Astrocyte of the cerebellum (primary cell): ENCODE measurements around the gene CUEDC1.
A peak's percentile ranks its signal among the peaks of the same experiment; 100 is the strongest.

Experiments used
- DNase-seq: peaks from one replicate; pipeline ENCODE4 v3.0.0-alpha.2; 2011; ENCODE audit warnings: low read depth
- H3K4me3 ChIP-seq: 2 replicates; pipeline ENCODE4 v1.5.1; 2011; ENCODE audit warnings: mild to moderate bottlenecking, low read depth, low read length, moderate library complexity
- in situ Hi-C: cut with HindIII; loops from 2 replicates; pipeline ENCODE4 v1.10.0; 2017; ENCODE audit warnings: low sequenced_read_pairs
- TF ChIP-seq, protein P1 (sequence below): IDR thresholded peaks from 2 replicates; pipeline ENCODE4 v1.5.1; 2012; ENCODE audit warnings: low read length, low read depth, moderate library complexity, mild to moderate bottlenecking; ENCODE audit errors: missing control alignments

CUEDC1 gene

DNA sequence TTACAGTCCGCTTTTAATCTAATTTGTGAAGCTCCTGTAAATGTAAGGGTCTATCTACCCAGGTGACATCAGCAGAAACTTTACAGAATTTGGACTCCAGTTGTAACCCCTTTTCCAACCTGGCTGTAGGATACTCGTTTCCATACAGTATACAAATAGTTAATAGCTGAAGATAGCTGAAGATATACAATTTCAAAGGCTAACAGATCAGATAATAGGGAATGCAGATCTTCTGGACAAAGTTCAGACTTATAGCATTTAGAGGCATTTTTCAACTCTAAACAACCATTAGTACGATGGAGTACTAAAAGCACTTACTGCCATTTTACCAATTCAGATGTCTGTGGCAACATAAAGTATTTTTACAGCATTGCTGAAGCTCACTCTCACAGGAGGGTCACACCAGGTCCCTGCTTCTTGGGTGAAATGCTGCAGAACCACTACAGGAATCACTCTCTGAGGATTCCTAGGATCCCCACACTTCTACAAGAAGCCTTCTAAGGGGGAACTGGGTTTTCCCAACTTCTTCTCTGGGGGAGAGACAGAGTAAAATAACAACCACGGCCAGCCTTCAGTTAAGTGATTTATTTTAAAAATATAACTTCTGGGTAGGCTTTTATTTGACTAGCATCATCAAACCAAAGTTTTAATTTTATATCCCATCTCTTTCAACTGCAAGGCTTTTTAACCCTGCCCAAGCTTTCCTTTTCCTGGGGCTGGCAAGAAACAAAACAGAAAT lies 29.9 kb upstream of the CUEDC1 start:
- no peak for DNase-seq
- in situ Hi-C loops: loop anchor here (5.0 kb wide), 1 partner anchor 58 kb away; no protein-coding TSS in a partner anchor
- peak overlapping the region; percentile 13 for H3K4me3 ChIP-seq
- TF ChIP-seq, protein P1, sequence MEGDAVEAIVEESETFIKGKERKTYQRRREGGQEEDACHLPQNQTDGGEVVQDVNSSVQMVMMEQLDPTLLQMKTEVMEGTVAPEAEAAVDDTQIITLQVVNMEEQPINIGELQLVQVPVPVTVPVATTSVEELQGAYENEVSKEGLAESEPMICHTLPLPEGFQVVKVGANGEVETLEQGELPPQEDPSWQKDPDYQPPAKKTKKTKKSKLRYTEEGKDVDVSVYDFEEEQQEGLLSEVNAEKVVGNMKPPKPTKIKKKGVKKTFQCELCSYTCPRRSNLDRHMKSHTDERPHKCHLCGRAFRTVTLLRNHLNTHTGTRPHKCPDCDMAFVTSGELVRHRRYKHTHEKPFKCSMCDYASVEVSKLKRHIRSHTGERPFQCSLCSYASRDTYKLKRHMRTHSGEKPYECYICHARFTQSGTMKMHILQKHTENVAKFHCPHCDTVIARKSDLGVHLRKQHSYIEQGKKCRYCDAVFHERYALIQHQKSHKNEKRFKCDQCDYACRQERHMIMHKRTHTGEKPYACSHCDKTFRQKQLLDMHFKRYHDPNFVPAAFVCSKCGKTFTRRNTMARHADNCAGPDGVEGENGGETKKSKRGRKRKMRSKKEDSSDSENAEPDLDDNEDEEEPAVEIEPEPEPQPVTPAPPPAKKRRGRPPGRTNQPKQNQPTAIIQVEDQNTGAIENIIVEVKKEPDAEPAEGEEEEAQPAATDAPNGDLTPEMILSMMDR: no peak

DNA sequence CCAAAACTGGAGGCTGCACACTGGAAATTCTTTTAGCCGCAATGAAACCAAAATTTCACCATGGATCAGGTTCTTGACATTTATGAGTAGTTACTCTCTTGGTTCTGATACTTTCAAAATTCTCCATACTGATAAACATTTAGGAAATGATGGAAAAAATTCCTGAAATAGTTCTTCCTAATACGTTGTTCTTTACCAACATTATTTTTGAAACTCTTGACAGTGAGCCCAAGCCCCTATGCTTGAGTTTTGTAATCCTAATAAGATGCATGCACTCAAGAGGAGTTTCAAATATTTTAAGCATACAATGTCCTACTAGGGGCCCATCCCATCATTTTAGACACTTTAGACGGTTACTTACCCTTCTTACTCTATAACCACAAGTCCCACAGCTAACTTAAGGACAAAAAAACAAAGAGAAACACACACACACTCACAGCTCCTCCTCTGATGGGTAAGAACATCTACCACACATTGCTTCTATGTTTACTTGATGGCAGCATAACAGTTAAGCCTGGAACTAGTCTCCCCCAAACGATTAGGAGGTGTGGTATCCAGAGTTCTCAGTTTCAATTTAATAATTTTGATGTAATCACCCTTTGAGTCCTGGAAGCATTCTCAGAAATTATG lies 29.2 kb upstream of the CUEDC1 start:
- DNase-seq: no peak
- TF ChIP-seq, protein P1: no peak
- H3K4me3 ChIP-seq: no peak overlapping the region
- in situ Hi-C loops: loop anchor here (5.0 kb wide), 1 partner anchor 57 kb away; no protein-coding TSS in a partner anchor

DNA sequence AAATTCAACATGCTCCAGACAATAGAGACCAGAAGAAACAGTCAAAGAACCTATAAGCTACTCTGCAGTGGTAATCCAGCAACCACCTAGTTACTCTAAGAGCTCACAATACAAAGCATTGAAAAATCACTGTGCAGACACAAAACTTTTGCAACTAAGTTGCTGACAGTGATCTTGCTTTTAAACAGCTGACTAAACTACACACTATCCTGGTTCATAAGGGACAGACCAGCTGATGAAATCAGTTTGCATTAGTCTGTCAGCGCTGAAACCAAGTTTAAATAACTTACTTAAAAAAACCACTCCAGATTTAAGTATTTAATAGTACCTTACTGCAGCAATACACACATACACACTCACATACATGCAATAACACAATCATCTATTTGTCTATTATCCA lies 28.2 kb upstream of the CUEDC1 start:
- TF ChIP-seq, protein P1: no peak
- DNase-seq: no peak
- H3K4me3 ChIP-seq: no peak overlapping the region
- in situ Hi-C loops: loop anchor here (5.0 kb wide), 1 partner anchor 56 kb away; no protein-coding TSS in a partner anchor

DNA sequence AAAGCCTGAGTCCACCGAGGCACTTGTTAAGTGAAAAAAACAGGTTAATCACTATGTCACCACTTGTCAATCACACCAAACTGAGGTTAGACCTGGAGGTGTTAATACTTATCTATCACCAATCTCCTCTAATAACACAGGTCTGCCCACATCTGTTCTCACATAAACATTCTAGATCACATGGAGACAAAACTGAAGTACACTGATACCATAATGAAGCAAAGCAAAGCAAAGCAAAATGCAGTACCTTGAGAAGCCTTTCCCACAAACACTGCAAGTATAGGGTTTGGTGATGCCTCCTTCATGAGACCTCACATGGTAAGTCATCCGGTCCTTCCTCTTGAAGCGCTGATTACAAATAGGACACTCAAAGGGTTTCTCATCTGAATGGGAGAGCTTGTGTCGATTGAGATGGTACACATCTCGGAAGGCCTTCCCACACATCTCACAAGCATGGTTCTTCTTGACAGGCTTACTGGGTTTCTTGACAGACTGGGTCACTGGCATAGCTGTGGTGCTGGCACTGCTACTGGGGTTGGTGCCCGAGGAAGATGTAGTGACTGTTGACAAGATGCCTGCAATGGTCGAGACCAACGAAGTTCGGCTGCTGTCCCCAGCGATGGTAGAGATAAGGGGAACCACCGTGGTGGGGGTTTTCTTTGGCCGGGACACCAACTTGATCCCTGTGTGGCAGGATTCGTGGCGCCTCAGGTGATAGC lies 27.4 kb upstream of the CUEDC1 start:
- TF ChIP-seq, protein P1: no peak
- in situ Hi-C loops: loop anchor here (5.0 kb wide), 1 partner anchor 55 kb away; no protein-coding TSS in a partner anchor
- no peak for DNase-seq
- H3K4me3 ChIP-seq: no peak overlapping the region

DNA sequence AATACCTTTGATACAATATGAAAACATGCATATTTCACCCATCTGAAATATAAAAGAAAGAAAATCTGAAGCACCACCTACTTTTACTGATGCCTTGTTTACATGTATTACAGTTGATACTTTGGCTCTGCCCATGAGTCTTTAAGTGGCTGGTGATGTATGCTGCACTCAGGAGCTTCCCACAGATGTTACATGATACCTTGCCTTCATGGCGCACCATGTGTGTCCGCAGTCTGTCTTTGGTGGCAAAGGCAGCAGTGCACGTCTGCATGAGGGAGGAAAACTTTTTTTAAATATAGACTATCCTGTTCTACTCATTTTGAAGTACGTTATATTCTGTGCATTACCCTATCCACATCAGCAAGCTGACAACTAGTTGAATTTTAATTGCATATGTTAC lies 25.3 kb upstream of the CUEDC1 start:
- H3K4me3 ChIP-seq: no peak overlapping the region
- in situ Hi-C loops: loop anchor here (5.0 kb wide), 1 partner anchor 53 kb away; no protein-coding TSS in a partner anchor
- no peak for DNase-seq
- TF ChIP-seq, protein P1: no peak

DNA sequence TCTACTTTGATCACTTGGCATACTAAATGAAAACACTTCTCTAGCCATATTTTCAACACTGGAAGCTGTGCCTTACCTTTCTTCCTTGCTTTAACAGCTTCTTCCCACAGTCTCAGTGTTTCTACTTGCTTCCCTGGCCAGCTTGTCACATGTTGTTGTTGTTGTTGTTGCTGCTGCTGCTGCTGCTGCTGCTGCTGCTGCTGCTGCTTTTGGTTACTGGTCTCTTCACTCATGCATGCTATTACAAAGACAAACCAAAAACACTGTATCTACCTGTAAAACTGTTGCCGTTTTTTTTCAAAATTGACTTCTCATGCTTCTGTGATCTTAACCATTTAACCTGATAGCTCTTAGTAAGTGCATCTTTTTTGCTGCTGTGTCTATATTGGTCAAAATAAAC lies 23.9 kb upstream of the CUEDC1 start:
- TF ChIP-seq, protein P1: no peak
- in situ Hi-C loops: no loop called here
- no peak overlapping the region for H3K4me3 ChIP-seq
- no peak for DNase-seq
